CD4-positive, alpha-beta T cell (primary cell): ENCODE results near the gene SNX13. TPM values are rescaled to one million over a fixed set of nuclear protein-coding genes. Genes with fewer than 3 reads are reported as not detected.

ENCODE experiments used
- ATAC-seq: fragments of 200-7000 bp; cut with Tn5 transposase; one replicate; pipeline ENCODE4 v1.10.0; 2022; ENCODE audit warnings: mild to moderate bottlenecking; ENCODE audit not compliant: poor library complexity
- CTCF ChIA-PET: fragments of 350-600 bp; sonication (Branson Sonifier 250); formaldehyde crosslinking; loops from one replicate; lab custom pipeline; 2021; ENCODE audit warnings: antibody characterized with exemption, inconsistent platforms; lab: Charles Lee
- POLR2A ChIA-PET: fragments of 350-600 bp; sonication (Branson Sonifier 250); formaldehyde crosslinking; loops from one replicate; lab custom pipeline; 2021; ENCODE audit warnings: antibody characterized with exemption, inconsistent platforms; lab: Charles Lee
- DNase-seq, 14 experiments: peaks; one replicate each; pipeline ENCODE4 v3.0.0-alpha.2; 2013 to 2020; ENCODE audit warnings: mixed read lengths in 2 of 14
- H3K27ac ChIP-seq, 2 donors: one replicate each; pipeline versions ENCODE4 v1.5.1 to v1.7.0; 2013; ENCODE audit warnings: low read length in 2 of 2, low read depth in 1 of 2, mild to moderate bottlenecking in 1 of 2
- H3K27me3 ChIP-seq, 2 experiments: 1 replicate in 1 of 2; 2 replicates in 1 of 2; pipeline versions ENCODE4 v1.6.1 to v1.7.0; 2013; ENCODE audit warnings: low read length in 2 of 2, control low read depth in 1 of 2, mild to moderate bottlenecking in 1 of 2, moderate library complexity in 1 of 2; ENCODE audit not compliant: insufficient read depth in 2 of 2, control insufficient read depth in 1 of 2
- H3K36me3 ChIP-seq: one replicate; pipeline ENCODE4 v1.6.1; 2013; ENCODE audit warnings: low read length, control low read depth; ENCODE audit not compliant: insufficient read depth
- H3K4me1 ChIP-seq: one replicate; pipeline ENCODE4 v1.6.1; 2013; ENCODE audit warnings: low read length, control low read depth; ENCODE audit not compliant: insufficient read depth
- H3K4me3 ChIP-seq: one replicate; pipeline ENCODE4 v1.5.1; 2013; ENCODE audit warnings: mild to moderate bottlenecking, low read length, moderate library complexity
- H3K9me3 ChIP-seq, 2 experiments: 1 replicate in 1 of 2; 2 replicates in 1 of 2; pipeline versions ENCODE4 v1.6.1 to v1.7.0; 2013; ENCODE audit warnings: low read length in 2 of 2, mild to moderate bottlenecking in 2 of 2, control low read depth in 1 of 2, moderate library complexity in 1 of 2; ENCODE audit not compliant: control insufficient read depth in 1 of 2, insufficient read depth in 1 of 2
- H3K27ac Mint-ChIP-seq: one replicate; pipeline ENCODE4 v1.8.0; 2020; ENCODE audit warnings: mixed read lengths
- H3K27me3 Mint-ChIP-seq: one replicate; pipeline ENCODE4 v1.8.0; 2021; ENCODE audit warnings: mixed read lengths
- H3K36me3 Mint-ChIP-seq: one replicate; pipeline ENCODE4 v1.8.0; 2021; ENCODE audit warnings: low read depth, mixed read lengths
- H3K4me1 Mint-ChIP-seq: one replicate; pipeline ENCODE4 v1.8.0; 2021; ENCODE audit warnings: low read depth, mixed read lengths
- H3K4me3 Mint-ChIP-seq: one replicate; pipeline ENCODE4 v1.8.0; 2020; ENCODE audit warnings: mild to moderate bottlenecking, mixed read lengths
- H3K9me3 Mint-ChIP-seq: one replicate; pipeline ENCODE4 v1.8.0; 2020; ENCODE audit warnings: mixed read lengths
- CTCF ChIP-seq: fragments of 200-600 bp; IDR thresholded peaks from one replicate; pipeline ENCODE4 v1.8.0; 2022; ENCODE audit warnings: antibody characterized with exemption, mild to moderate bottlenecking
- intact Hi-C, 2 experiments: fragments of 100-400 bp; cut with DNase I in 1 of 2; cut with micrococcal nuclease in 1 of 2; formaldehyde crosslinking; loops; one replicate each; pipeline versions ENCODE4 v1.15.1 to v1.9.0; 2023 to 2025; cut with DNase I, micrococcal nuclease
- total RNA-seq, 174 experiments: library from RNA in 2 of 174; stranded (reverse) in 2 of 174; gene quantifications; one replicate each; pipeline ENCODE4 v1.2.3 and lab custom pipeline; 2021 to 2026

Gene SNX13
- total RNA-seq, 2 experiments from 2014 or later = 24.0 to 25.8 TPM

- no peak for TF ChIP-seq CTCF
- no peak overlapping the region for H3K27ac Mint-ChIP-seq
- POLR2A ChIA-PET = interaction anchor here (0.8 kb wide), 1 partner anchor 9 kb away, joined by 5 read pairs; no protein-coding TSS in a partner anchor
- no peaks in the 10 kb centered on the region for H3K27me3 ChIP-seq
- H3K9me3 Mint-ChIP-seq = no peaks in the 10 kb centered on the region
- CTCF ChIA-PET = interaction anchor here (0.7 to 1.8 kb wide), 2 partner anchors 9 to 119 kb away, joined by 3 to 4 read pairs; no protein-coding TSS in a partner anchor
- intact Hi-C loops = loop anchor here (5.0 to 10.0 kb wide), 3 partner anchors 93 to 1777 kb away; no protein-coding TSS in a partner anchor
- H3K27ac ChIP-seq = no peak overlapping the region
- H3K36me3 Mint-ChIP-seq = peaks cover 25% of the 10 kb centered on the region
- peaks cover 82% of the 10 kb centered on the region for H3K4me1 Mint-ChIP-seq
- no peaks in the 10 kb centered on the region for H3K36me3 ChIP-seq
- H3K27me3 Mint-ChIP-seq = no peaks in the 10 kb centered on the region
- ATAC-seq (no peak), DNase-seq (no peak)
- H3K4me3 ChIP-seq = no peak overlapping the region
- no peaks in the 10 kb centered on the region for H3K9me3 ChIP-seq
- peak overlapping the region; percentile 99 for H3K4me3 Mint-ChIP-seq
- H3K4me1 ChIP-seq = peaks cover 23% of the 10 kb centered on the region
Observed at GRCh38 chr7:17937506-17938120, 2.7 kb downstream of the SNX13 start.

GRCh38 chr7:17936321-17936720 is 4.0 kb downstream of the SNX13 start:
- no peaks in the 10 kb centered on the region for H3K36me3 ChIP-seq
- intact Hi-C loops = loop anchor here (5.0 to 10.0 kb wide), 3 partner anchors 92 to 1778 kb away; no protein-coding TSS in a partner anchor

GRCh38 chr7:17934612-17935240 is 5.6 kb downstream of the SNX13 start:
- H3K4me3 Mint-ChIP-seq = no peak overlapping the region
- Histone ChIP-seq H3K27ac (no peak overlapping the region), H3K9me3 (no peaks in the 10 kb centered on the region), H3K4me1 (peaks cover 22% of the 10 kb centered on the region), H3K36me3 (no peaks in the 10 kb centered on the region), H3K4me3 (no peak overlapping the region), H3K27me3 (no peaks in the 10 kb centered on the region)
- H3K9me3 Mint-ChIP-seq = no peaks in the 10 kb centered on the region
- no peaks in the 10 kb centered on the region for H3K27me3 Mint-ChIP-seq
- ChIA-PET POLR2A (no interaction called here), CTCF (no interaction called here)
- ATAC-seq (no peak), DNase-seq (peak in 1 of 14 experiments; percentile 14)
- H3K36me3 Mint-ChIP-seq = peaks cover 9% of the 10 kb centered on the region
- intact Hi-C loops = loop anchor here (5.0 to 10.0 kb wide), 3 partner anchors 90 to 1780 kb away; no protein-coding TSS in a partner anchor
- no peak overlapping the region for H3K27ac Mint-ChIP-seq
- peaks cover 90% of the 10 kb centered on the region for H3K4me1 Mint-ChIP-seq
- TF ChIP-seq CTCF = no peak

More at GRCh38 chr7:17936321-17936720, 4.0 kb downstream of the SNX13 start:
- no peak for TF ChIP-seq CTCF
- no peaks in the 10 kb centered on the region for H3K27me3 Mint-ChIP-seq
- H3K27me3 ChIP-seq = no peaks in the 10 kb centered on the region
- no peak overlapping the region for H3K27ac ChIP-seq
- POLR2A ChIA-PET = interaction anchor here (0.8 kb wide), 1 partner anchor 10 kb away, joined by 5 read pairs; no protein-coding TSS in a partner anchor
- peaks cover 23% of the 10 kb centered on the region for H3K4me1 ChIP-seq
- H3K9me3 ChIP-seq = no peaks in the 10 kb centered on the region
- peaks cover 24% of the 10 kb centered on the region for H3K36me3 Mint-ChIP-seq
- DNase-seq (no peak), ATAC-seq (no peak)
- no peak overlapping the region for H3K4me3 ChIP-seq
- CTCF ChIA-PET = interaction anchor here (1.8 kb wide), 1 partner anchor 10 kb away, joined by 4 read pairs; no protein-coding TSS in a partner anchor
- no peak overlapping the region for H3K4me3 Mint-ChIP-seq
- no peaks in the 10 kb centered on the region for H3K9me3 Mint-ChIP-seq
- H3K27ac Mint-ChIP-seq = no peak overlapping the region
- H3K4me1 Mint-ChIP-seq = peaks cover 83% of the 10 kb centered on the region
